Limb (tissue), 2 donors: Measurements from ENCODE around the gene HSPB9.

Source experiments
- DNase-seq, 2 donors: peaks; one replicate each; pipeline ENCODE4 v3.0.0-alpha.2; 2016; ENCODE audit errors: extremely low spot score in 2 of 2

HSPB9 gene

GRCh38 chr17:42101513-42102292, 20.9 kb upstream of the HSPB9 start:
- DNase-seq: peak in 1 of 2 donors; percentile 86

GRCh38 chr17:42103221-42103954, 19.2 kb upstream of the HSPB9 start:
- no peak for DNase-seq

- DNase-seq: no peak
Observed at GRCh38 chr17:42104264-42104663, 18.3 kb upstream of the HSPB9 start.

GRCh38 chr17:42106009-42106408, 16.6 kb upstream of the HSPB9 start:
- DNase-seq: no peak

- no peak for DNase-seq
Observed at GRCh38 chr17:42107124-42107523, 15.5 kb upstream of the HSPB9 start.

GRCh38 chr17:42107597-42108576, 14.7 kb upstream of the HSPB9 start:
- peak; percentile 43 to 87 for DNase-seq

- DNase-seq: no peak
Observed at GRCh38 chr17:42109086-42109485, 13.5 kb upstream of the HSPB9 start.

GRCh38 chr17:42110301-42111264, 12.0 kb upstream of the HSPB9 start:
- DNase-seq: no peak

- no peak for DNase-seq
Observed at GRCh38 chr17:42111265-42111636, 11.4 kb upstream of the HSPB9 start.

GRCh38 chr17:42111871-42112551, 10.6 kb upstream of the HSPB9 start:
- DNase-seq: no peak

- DNase-seq: peak; percentile 62 to 82
Observed at GRCh38 chr17:42112552-42113176, 9.9 kb upstream of the HSPB9 start, which contains the start of gene DHX58. DHX58 (minus strand) TSS chr17:42112714; CDS start chr17:42111892, 822 bp downstream.

GRCh38 chr17:42113293-42114069, 9.1 kb upstream of the HSPB9 start:
- no peak for DNase-seq

GRCh38 chr17:42114118-42114517, 8.5 kb upstream of the HSPB9 start:
- DNase-seq: no peak

GRCh38 chr17:42116705-42117396, 5.8 kb upstream of the HSPB9 start:
- DNase-seq: peak; percentile 84 to 85

GRCh38 chr17:42117397-42118125, 5.0 kb upstream of the HSPB9 start:
- DNase-seq: no peak

GRCh38 chr17:42118126-42118510, 4.5 kb upstream of the HSPB9 start:
- no peak for DNase-seq

- DNase-seq: no peak
Observed at GRCh38 chr17:42118545-42118944, 4.1 kb upstream of the HSPB9 start.
